Activated naive CD8-positive, alpha-beta T cell (primary cell): ENCODE data around the gene AKAP13.
A peak's percentile ranks its signal among the peaks of the same experiment; 100 is the strongest.
"Not testable (repeated sequence)": the region's sequence is repeated elsewhere in the genome, so short reads cannot be mapped to it uniquely, and the experiment has no call there.

Experiments
- H3K27ac Mint-ChIP-seq: one replicate; pipeline ENCODE4 v1.8.0; 2021; ENCODE audit warnings: mixed read lengths
- H3K27me3 Mint-ChIP-seq: one replicate; pipeline ENCODE4 v1.8.0; 2021; ENCODE audit warnings: mixed read lengths
- H3K36me3 Mint-ChIP-seq: one replicate; pipeline ENCODE4 v1.8.0; 2021; ENCODE audit warnings: mixed read lengths
- H3K4me1 Mint-ChIP-seq: one replicate; pipeline ENCODE4 v1.8.0; 2021; ENCODE audit warnings: low read depth, mixed read lengths
- H3K4me3 Mint-ChIP-seq: one replicate; pipeline ENCODE4 v1.8.0; 2021; ENCODE audit warnings: mild to moderate bottlenecking, mixed read lengths
- H3K9me3 Mint-ChIP-seq: one replicate; pipeline ENCODE4 v1.8.0; 2021; ENCODE audit warnings: low read depth, mixed read lengths

AKAP13 gene

GRCh38 chr15:85632014-85632413, 251.6 kb downstream of the AKAP13 start:
- H3K4me3 Mint-ChIP-seq = no peak overlapping the region
- H3K27me3 Mint-ChIP-seq = no peaks in the 10 kb centered on the region
- H3K27ac Mint-ChIP-seq = no peak overlapping the region
- H3K36me3 Mint-ChIP-seq = peaks cover 6% of the 10 kb centered on the region
- no peaks in the 10 kb centered on the region for H3K9me3 Mint-ChIP-seq
- peaks cover 20% of the 10 kb centered on the region for H3K4me1 Mint-ChIP-seq

GRCh38 chr15:85633859-85634258, 253.5 kb downstream of the AKAP13 start:
- H3K27me3 Mint-ChIP-seq = no peaks in the 10 kb centered on the region
- H3K4me1 Mint-ChIP-seq = peaks cover 22% of the 10 kb centered on the region
- peaks cover 4% of the 10 kb centered on the region for H3K36me3 Mint-ChIP-seq
- H3K27ac Mint-ChIP-seq = no peak overlapping the region
- no peak overlapping the region for H3K4me3 Mint-ChIP-seq
- no peaks in the 10 kb centered on the region for H3K9me3 Mint-ChIP-seq

DNA sequence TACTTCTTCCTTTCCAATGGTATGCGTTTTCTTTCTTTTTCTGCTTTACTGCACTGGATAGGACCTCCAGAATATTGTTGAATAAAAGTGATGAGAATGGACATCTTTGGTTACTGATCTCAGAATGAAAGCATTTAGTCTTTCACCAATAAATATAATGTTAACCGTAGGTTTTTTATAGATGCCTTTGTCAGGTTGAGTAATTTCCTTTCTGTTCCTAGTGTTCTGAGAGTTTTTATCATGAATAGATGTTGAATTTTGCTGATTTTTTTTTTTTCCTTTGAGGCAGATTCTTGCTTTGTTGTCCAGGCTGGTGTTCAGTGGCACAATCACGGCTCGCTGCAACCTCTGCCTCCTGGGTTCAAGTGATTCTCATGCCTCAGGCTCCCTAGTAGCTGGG, 255.9 kb downstream of the AKAP13 start:
- Mint-ChIP-seq H3K4me1 (peaks cover 34% of the 10 kb centered on the region), H3K36me3 (peaks cover 14% of the 10 kb centered on the region), H3K27ac (no peak overlapping the region), H3K4me3 (no peak overlapping the region), H3K27me3 (no peaks in the 10 kb centered on the region), H3K9me3 (no peaks in the 10 kb centered on the region)

- H3K27ac Mint-ChIP-seq = peak overlapping the region; percentile 35
- no peaks in the 10 kb centered on the region for H3K9me3 Mint-ChIP-seq
- H3K36me3 Mint-ChIP-seq = peaks cover 16% of the 10 kb centered on the region
- H3K27me3 Mint-ChIP-seq = no peaks in the 10 kb centered on the region
- peaks cover 39% of the 10 kb centered on the region for H3K4me1 Mint-ChIP-seq
- no peak overlapping the region for H3K4me3 Mint-ChIP-seq
These were observed 259.5 kb downstream of the AKAP13 start for GRCh38 chr15:85639752-85640381.

- Mint-ChIP-seq H3K27ac (no peak overlapping the region), H3K36me3 (peaks cover 24% of the 10 kb centered on the region)
These were observed 261.8 kb downstream of the AKAP13 start for GRCh38 chr15:85642065-85642692.

DNA sequence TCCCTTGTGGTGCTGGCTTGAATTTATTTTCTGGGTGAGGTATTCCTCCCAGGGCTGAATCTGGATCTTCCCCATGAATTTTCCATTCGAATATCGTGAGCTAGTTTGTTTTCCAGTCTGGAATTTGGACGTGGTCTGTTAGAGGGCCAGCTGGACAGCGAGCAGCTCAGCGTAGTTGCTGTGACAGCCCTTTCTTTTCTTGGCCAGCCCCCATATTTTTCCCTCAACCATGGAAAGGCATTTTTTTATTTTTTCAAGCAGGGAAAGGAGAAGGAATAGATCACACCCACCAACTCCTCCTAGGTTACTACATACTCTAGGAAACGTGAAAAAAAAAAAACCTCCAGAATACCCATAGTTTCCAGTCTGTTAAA, 262.3 kb downstream of the AKAP13 start:
- H3K27me3 Mint-ChIP-seq = no peaks in the 10 kb centered on the region
- no peaks in the 10 kb centered on the region for H3K9me3 Mint-ChIP-seq
- no peak overlapping the region for H3K4me3 Mint-ChIP-seq
- H3K4me1 Mint-ChIP-seq = peaks cover 48% of the 10 kb centered on the region
- no peak overlapping the region for H3K27ac Mint-ChIP-seq
- peaks cover 23% of the 10 kb centered on the region for H3K36me3 Mint-ChIP-seq

More at GRCh38 chr15:85642065-85642692, 261.8 kb downstream of the AKAP13 start:
- no peak overlapping the region for H3K4me3 Mint-ChIP-seq
- peaks cover 48% of the 10 kb centered on the region for H3K4me1 Mint-ChIP-seq
- no peaks in the 10 kb centered on the region for H3K9me3 Mint-ChIP-seq
- H3K27me3 Mint-ChIP-seq = no peaks in the 10 kb centered on the region

DNA sequence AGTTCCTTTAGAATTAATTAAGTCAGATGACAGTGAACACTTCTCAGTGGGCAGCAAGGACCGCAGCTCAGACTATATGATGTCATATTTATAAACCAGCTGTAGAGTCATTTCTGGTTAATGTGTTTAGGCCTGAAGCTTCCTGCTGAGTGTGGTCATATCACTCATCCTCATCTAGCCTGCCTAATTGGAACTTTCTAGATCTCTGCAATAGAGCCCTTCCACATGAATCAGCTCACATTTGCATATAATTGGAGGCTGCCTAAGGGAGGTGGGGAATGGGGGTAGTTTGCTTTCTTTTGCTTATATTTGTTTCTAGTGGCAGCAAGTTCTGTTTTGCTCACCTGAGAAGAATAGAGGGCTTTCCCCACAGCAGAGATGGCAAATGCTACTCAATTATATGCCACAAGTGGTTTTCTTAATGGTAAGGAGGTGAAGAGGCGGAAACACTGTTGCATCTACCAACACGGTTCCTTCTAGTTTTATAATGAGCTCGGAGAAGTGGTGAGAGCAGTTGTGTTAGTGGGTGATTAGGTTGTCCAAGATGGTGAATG, 266.2 kb downstream of the AKAP13 start:
- Mint-ChIP-seq H3K4me1 (peaks cover 51% of the 10 kb centered on the region), H3K36me3 (peaks cover 14% of the 10 kb centered on the region), H3K27me3 (no peaks in the 10 kb centered on the region), H3K27ac (peak overlapping the region; percentile 86), H3K9me3 (no peaks in the 10 kb centered on the region), H3K4me3 (no peak overlapping the region)

DNA sequence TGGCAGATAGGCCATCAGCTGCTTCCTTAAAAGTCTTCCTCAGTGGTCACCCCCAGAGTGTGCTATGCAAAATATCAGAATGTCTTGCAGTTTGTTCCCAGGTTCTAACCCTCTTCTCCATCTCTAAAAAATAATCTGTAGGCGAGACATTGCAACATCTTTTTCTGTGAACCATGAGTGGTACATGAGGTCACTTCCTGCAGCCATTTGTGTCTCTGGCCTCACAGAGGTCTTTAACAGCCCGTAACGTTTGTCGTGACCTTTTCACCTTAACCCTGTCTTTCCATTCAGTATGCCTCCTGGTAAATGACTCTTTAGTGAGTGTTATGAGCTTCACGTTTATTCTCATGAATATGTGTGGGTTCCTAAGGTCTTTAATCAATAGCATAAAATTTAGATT, 269.0 kb downstream of the AKAP13 start:
- Mint-ChIP-seq H3K27me3 (no peaks in the 10 kb centered on the region), H3K4me3 (peak overlapping the region; percentile 30), H3K4me1 (peaks cover 43% of the 10 kb centered on the region), H3K36me3 (peaks cover 9% of the 10 kb centered on the region), H3K27ac (peak overlapping the region; percentile 84), H3K9me3 (no peaks in the 10 kb centered on the region)

DNA sequence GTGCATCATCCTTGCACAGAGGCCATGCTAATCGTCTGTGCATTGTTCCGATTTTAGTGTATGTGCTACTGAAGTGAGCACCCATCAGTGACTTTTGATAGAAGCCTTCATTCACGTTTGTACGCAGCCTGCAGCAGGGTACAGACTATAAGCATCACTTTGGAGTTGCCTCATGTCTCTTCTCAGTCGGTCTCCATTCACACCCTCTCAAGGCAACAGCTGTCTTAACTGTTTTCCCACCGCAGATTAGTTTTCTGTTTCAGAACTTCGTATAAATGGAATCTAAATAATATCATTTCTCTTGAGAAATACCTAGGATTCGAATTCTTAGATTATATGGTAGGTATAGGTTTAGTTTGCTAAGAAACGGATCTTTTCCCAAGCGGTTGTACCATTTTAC, 271.1 kb downstream of the AKAP13 start:
- Mint-ChIP-seq H3K4me1 (peaks cover 24% of the 10 kb centered on the region), H3K27me3 (no peaks in the 10 kb centered on the region), H3K4me3 (no peak overlapping the region), H3K9me3 (no peaks in the 10 kb centered on the region), H3K36me3 (peaks cover 4% of the 10 kb centered on the region), H3K27ac (peak overlapping the region; percentile 59)

DNA sequence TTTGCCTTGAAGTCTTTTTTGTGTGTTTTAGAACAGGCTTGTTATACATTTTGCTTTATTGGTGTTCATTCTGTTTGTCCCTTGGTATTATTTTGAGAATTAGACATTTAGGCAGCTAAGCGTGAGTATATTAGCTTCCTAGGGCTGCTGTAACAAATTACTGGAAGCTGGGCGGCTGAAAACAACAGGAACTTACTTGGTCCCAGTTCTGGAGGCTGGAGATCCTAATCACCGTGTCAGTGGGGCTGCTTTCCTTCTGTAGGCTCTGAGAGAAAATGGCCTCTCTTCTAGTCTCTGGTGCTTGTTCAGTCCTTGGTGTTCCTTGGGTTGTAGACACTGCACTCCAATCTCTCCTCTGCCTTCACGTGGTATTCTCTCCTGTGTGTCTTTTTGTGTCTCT, 272.1 kb downstream of the AKAP13 start:
- Mint-ChIP-seq H3K4me3 (no peak overlapping the region), H3K9me3 (no peaks in the 10 kb centered on the region), H3K27ac (peak overlapping the region; percentile 35), H3K27me3 (no peaks in the 10 kb centered on the region), H3K36me3 (no peaks in the 10 kb centered on the region), H3K4me1 (peaks cover 19% of the 10 kb centered on the region)

GRCh38 chr15:85657132-85657531, 276.7 kb downstream of the AKAP13 start:
- no peaks in the 10 kb centered on the region for H3K9me3 Mint-ChIP-seq
- H3K27me3 Mint-ChIP-seq = no peaks in the 10 kb centered on the region
- H3K36me3 Mint-ChIP-seq = peaks cover 7% of the 10 kb centered on the region
- no peaks in the 10 kb centered on the region for H3K4me1 Mint-ChIP-seq
- H3K4me3 Mint-ChIP-seq = no peak overlapping the region
- H3K27ac Mint-ChIP-seq = no peak overlapping the region

- Mint-ChIP-seq H3K27me3 (no peaks in the 10 kb centered on the region), H3K4me1 (no peaks in the 10 kb centered on the region), H3K4me3 (no peak overlapping the region), H3K36me3 (peaks cover 10% of the 10 kb centered on the region), H3K27ac (no peak overlapping the region), H3K9me3 (no peaks in the 10 kb centered on the region)
These were observed 278.4 kb downstream of the AKAP13 start for GRCh38 chr15:85658816-85659215.

GRCh38 chr15:85661859-85662258, 281.5 kb downstream of the AKAP13 start:
- Mint-ChIP-seq H3K27ac (peak overlapping the region; percentile 46), H3K9me3 (no peaks in the 10 kb centered on the region), H3K4me1 (peaks cover 9% of the 10 kb centered on the region), H3K27me3 (no peaks in the 10 kb centered on the region), H3K4me3 (no peak overlapping the region), H3K36me3 (peaks cover 24% of the 10 kb centered on the region)

DNA sequence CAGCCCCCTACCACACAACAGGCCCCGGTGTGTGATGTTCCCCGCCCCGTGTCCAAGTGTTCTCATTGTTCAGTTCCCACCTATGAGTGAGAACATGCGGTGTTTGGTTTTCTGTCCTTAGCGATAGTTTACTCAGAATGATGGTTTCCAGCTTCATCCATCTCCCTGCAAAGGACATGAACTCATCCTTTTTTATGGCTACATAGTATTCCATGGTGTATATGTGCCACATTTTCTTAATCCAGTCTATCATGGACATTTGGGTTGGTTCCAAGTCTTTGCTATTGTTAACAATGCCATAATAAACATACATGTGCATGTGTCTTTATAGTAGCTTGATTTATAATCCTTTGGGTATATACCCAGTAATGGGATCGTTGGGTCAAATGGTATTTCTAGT, 285.3 kb downstream of the AKAP13 start:
- Mint-ChIP-seq H3K36me3 (peaks cover 27% of the 10 kb centered on the region), H3K27ac (peak overlapping the region; percentile 68)

GRCh38 chr15:85667491-85668424, 287.4 kb downstream of the AKAP13 start:
- H3K27ac Mint-ChIP-seq = peak overlapping the region; percentile 90

More for the DNA sequence above, 285.3 kb downstream of the AKAP13 start:
- not testable (repeated sequence) for H3K9me3 Mint-ChIP-seq, H3K4me3 Mint-ChIP-seq, H3K27me3 Mint-ChIP-seq
- peaks cover 27% of the 10 kb centered on the region for H3K4me1 Mint-ChIP-seq

More at GRCh38 chr15:85667491-85668424, 287.4 kb downstream of the AKAP13 start:
- Mint-ChIP-seq H3K36me3 (peaks cover 24% of the 10 kb centered on the region), H3K27me3 (no peaks in the 10 kb centered on the region), H3K4me1 (peaks cover 29% of the 10 kb centered on the region), H3K4me3 (peak overlapping the region; percentile 64), H3K9me3 (no peaks in the 10 kb centered on the region)
